Measurements from ENCODE around the gene ZNF526. TPM values are rescaled to one million over a fixed set of nuclear protein-coding genes. Genes with fewer than 3 reads are reported as not detected.

ZNF526 gene
- total RNA-seq, 2 donors from 2014 or later = 13.2 to 14.5 TPM

- ATAC-seq (peak; percentile 23 to 24), DNase-seq (ENCODE audit: low spot score in 2 of 2) (no peak)
- Mint-ChIP-seq H3K27ac (peak overlapping the region; percentile 60 to 80), H3K9me3 (peaks cover 0 to 8% of the 10 kb centered on the region in 2 donors), H3K36me3 (peaks cover 8 to 24% of the 10 kb centered on the region in 2 donors)
Measured at GRCh38 chr19:42191330-42191729, 28.8 kb upstream of the ZNF526 start.

DNA sequence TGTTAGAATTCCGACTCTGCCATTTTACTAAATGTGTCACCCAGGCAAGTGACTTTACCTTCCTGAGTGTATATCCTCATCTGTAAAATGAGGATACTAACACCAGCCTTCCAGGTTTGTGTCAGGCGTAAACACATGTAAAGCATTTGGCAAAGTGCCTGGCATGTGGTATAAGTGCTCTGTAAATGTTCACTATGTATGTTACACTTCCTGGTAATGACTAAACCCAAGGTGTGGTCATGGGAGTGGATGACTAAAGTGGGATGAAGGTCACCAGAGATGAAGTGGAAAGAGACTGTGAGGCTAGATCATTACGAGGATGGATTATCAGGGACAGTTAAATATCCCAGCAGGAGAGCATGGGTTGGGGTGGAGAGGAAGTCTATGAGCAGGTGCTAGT, 28.3 kb upstream of the ZNF526 start:
- Mint-ChIP-seq H3K36me3 (peaks cover 8 to 28% of the 10 kb centered on the region in 2 donors), H3K9me3 (peaks cover 0 to 8% of the 10 kb centered on the region in 2 donors), H3K27ac (peak overlapping the region; percentile 0 to 60)
- ATAC-seq = peak; percentile 90 to 94
- peak in 1 of 2 donors; percentile 53 for DNase-seq (ENCODE audit: low spot score in 2 of 2)

DNA sequence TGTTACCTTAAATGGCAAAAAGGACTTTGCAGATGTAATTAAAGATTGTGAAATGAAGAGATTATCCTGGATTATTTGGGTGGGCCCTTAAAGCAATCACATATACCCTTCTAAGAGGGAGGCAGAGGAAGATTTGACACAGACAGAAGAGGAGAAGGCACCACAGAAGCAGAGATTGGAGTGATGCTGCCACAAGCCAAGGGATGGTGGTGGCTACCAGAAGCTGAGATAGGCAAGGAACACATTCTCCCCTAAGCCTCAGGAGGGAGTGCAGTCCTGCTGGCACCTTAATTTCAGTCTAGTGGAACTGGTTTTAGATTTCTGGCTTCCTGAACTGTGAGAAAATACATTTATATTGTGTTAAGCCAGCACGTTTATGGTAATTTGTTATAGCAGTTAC, 26.8 kb upstream of the ZNF526 start:
- Mint-ChIP-seq H3K9me3 (peaks cover 0 to 8% of the 10 kb centered on the region in 2 donors), H3K36me3 (peaks cover 8 to 28% of the 10 kb centered on the region in 2 donors), H3K27ac (peak overlapping the region; percentile 6 to 34)
- DNase-seq (ENCODE audit: low spot score in 2 of 2) (no peak), ATAC-seq (no peak)

DNA sequence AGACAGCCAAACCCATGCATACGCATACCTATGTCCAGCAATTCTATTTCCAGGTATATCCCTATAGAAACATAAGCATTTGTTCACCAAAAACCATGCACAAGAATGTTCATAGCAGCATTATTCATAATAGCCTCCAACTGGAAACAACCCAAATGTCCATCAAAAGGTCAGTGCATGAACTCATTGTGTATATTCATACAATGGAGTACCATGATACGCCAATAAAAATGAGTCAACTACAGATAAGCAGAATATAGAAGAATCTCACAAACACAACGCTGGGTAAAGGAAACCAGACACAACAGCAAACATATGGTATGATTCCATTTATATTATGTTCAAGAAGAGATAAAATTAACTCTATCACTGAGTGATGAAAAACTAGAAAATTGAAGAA, 26.4 kb upstream of the ZNF526 start:
- DNase-seq (ENCODE audit: low spot score in 2 of 2) = no peak
- peaks cover 10 to 31% of the 10 kb centered on the region in 2 donors for H3K36me3 Mint-ChIP-seq
- peaks cover 0 to 8% of the 10 kb centered on the region in 2 donors for H3K9me3 Mint-ChIP-seq
- peak overlapping the region in 1 of 2 donors; percentile 34 for H3K27ac Mint-ChIP-seq
- ATAC-seq = no peak

GRCh38 chr19:42196011-42197001, 23.8 kb upstream of the ZNF526 start:
- DNase-seq (ENCODE audit: low spot score in 2 of 2) = no peak
- H3K27ac Mint-ChIP-seq = peak overlapping the region in 1 of 2 donors; percentile 1
- peaks cover 15 to 52% of the 10 kb centered on the region in 2 donors for H3K36me3 Mint-ChIP-seq
- peaks cover 0 to 8% of the 10 kb centered on the region in 2 donors for H3K9me3 Mint-ChIP-seq
- ATAC-seq = no peak

GRCh38 chr19:42197375-42197817, 22.7 kb upstream of the ZNF526 start:
- Mint-ChIP-seq H3K36me3 (peaks cover 19 to 63% of the 10 kb centered on the region in 2 donors), H3K9me3 (peaks cover 0 to 8% of the 10 kb centered on the region in 2 donors), H3K27ac (peak overlapping the region in 1 of 2 donors; percentile 1)
- DNase-seq (ENCODE audit: low spot score in 2 of 2) (no peak), ATAC-seq (no peak)

- peaks cover 21 to 64% of the 10 kb centered on the region in 2 donors for H3K36me3 Mint-ChIP-seq
- peak overlapping the region; percentile 67 to 95 for H3K27ac Mint-ChIP-seq
- DNase-seq (ENCODE audit: low spot score in 2 of 2) (peak; percentile 46 to 68), ATAC-seq (peak; percentile 40 to 60)
- peaks cover 0 to 5% of the 10 kb centered on the region in 2 donors for H3K9me3 Mint-ChIP-seq
Measured at GRCh38 chr19:42198676-42199439, 21.3 kb upstream of the ZNF526 start.

DNA sequence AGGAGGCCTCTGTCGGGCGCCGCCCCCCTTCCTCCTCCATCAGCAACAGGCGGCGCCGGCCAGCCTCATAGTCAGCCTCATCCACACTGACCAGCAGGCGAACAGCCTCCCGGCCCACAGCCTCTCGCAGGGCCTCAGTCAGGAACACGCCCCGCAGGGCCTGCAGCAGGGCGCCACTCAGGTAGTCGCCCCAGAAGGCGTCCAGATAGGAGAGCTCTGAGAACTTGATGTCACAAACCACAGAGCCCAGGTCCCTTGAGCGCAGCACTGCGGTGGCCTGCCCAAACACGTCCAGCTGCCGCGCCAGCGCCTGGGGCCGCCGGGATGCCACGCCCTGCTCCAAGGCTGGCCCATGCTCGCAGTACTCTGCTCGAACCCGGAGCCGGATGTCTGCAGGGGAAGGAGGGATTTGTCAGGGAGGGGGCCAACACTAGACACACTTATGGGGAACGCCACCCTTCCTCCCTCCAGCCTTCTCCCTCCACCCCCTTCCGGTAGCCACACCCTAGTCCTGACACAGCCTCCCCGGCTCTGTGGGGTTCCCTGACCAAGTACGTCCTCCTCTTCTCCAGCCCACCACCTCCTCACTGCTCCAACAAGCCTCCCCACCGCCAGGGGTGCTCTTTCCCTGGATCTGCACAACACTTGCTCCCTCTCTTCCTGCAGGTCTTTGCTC, 20.5 kb upstream of the ZNF526 start:
- Mint-ChIP-seq H3K27ac (peak overlapping the region; percentile 67 to 95), H3K9me3 (no peaks in the 10 kb centered on the region), H3K36me3 (peaks cover 17 to 58% of the 10 kb centered on the region in 2 donors)
- DNase-seq (ENCODE audit: low spot score in 2 of 2) (peak; percentile 60 to 79), ATAC-seq (peak; percentile 72 to 76)

GRCh38 chr19:42200116-42200715, 19.9 kb upstream of the ZNF526 start:
- DNase-seq (ENCODE audit: low spot score in 2 of 2) = no peak
- ATAC-seq = no peak

DNA sequence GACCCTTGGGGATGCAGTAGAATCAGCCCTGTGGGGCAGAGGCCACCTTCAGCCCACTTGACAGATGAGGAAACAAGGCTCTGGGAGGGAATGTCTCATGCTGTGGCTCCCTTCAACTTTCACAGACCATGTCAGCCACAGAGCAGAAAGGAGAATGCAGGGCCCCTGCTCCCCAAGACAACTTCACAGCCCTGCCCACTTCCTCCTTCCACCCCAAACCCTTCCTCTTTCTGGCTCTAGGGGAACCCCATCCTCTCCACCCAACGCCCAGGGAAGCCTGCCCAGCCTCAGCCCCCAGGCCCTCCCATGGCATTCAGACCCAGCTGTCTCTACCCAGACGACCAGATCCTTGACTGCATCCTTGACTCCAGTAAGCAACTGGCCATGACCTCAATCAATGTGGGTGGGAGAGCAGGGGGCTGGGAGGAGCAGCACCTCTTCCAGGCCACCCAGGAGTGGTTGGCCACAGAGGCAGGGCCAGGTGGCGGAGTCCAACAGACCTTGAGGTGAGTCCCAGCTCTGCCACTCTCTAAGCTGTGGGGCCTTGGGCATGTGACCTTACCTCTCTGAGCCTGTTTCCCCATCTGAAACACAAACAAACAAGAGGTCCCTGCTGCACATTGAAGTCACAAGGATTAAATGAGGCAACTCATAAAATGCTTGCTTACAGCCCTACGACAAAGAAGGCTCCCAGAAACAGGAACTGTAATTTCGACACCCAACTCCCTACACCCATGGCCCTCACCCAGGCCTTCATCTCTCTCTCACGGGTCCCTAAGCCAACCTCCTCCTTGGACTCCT, 18.4 kb upstream of the ZNF526 start:
- H3K36me3 Mint-ChIP-seq = peaks cover 22 to 56% of the 10 kb centered on the region in 2 donors
- ATAC-seq (peak; percentile 56 to 70), DNase-seq (ENCODE audit: low spot score in 2 of 2) (peak in 1 of 2 donors; percentile 73)
- H3K27ac Mint-ChIP-seq = peak overlapping the region; percentile 67 to 90
- H3K9me3 Mint-ChIP-seq = no peaks in the 10 kb centered on the region

More at GRCh38 chr19:42200116-42200715, 19.9 kb upstream of the ZNF526 start:
- H3K9me3 Mint-ChIP-seq = no peaks in the 10 kb centered on the region
- H3K36me3 Mint-ChIP-seq = peaks cover 17 to 58% of the 10 kb centered on the region in 2 donors
- peak overlapping the region; percentile 67 to 95 for H3K27ac Mint-ChIP-seq

- Mint-ChIP-seq H3K36me3 (peaks cover 22 to 55% of the 10 kb centered on the region in 2 donors), H3K27ac (peak overlapping the region; percentile 67 to 90), H3K9me3 (no peaks in the 10 kb centered on the region)
- ATAC-seq = no peak
- no peak for DNase-seq (ENCODE audit: low spot score in 2 of 2)
Measured at GRCh38 chr19:42202290-42202880, 17.7 kb upstream of the ZNF526 start.

GRCh38 chr19:42203700-42204099, 16.4 kb upstream of the ZNF526 start:
- Mint-ChIP-seq H3K27ac (peak overlapping the region in 1 of 2 donors; percentile 67), H3K36me3 (peaks cover 25 to 58% of the 10 kb centered on the region in 2 donors), H3K9me3 (no peaks in the 10 kb centered on the region)
- ATAC-seq (no peak), DNase-seq (ENCODE audit: low spot score in 2 of 2) (no peak)

DNA sequence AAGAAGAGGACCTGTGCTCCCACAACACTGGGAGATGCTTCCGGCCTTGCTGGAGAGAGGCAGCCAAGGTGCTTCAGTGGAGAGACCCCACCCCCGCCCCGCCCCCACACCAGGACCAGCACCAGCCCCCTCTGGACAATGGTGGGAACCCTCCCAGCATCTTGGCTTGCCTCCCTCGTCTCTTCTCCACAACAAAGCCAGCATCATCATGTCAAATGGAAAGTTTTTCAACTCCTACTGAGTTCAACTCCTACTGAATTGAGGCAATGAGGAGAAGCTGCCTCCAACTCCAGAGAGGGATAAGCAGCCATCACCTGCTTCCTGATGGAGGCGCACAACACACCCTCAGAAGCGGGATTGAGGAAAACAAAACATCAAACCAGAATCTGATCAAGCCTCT, 15.4 kb upstream of the ZNF526 start:
- DNase-seq (ENCODE audit: low spot score in 2 of 2) (no peak), ATAC-seq (no peak)
- Mint-ChIP-seq H3K9me3 (no peaks in the 10 kb centered on the region), H3K27ac (peak overlapping the region; percentile 24 to 78), H3K36me3 (peaks cover 27 to 51% of the 10 kb centered on the region in 2 donors)

DNA sequence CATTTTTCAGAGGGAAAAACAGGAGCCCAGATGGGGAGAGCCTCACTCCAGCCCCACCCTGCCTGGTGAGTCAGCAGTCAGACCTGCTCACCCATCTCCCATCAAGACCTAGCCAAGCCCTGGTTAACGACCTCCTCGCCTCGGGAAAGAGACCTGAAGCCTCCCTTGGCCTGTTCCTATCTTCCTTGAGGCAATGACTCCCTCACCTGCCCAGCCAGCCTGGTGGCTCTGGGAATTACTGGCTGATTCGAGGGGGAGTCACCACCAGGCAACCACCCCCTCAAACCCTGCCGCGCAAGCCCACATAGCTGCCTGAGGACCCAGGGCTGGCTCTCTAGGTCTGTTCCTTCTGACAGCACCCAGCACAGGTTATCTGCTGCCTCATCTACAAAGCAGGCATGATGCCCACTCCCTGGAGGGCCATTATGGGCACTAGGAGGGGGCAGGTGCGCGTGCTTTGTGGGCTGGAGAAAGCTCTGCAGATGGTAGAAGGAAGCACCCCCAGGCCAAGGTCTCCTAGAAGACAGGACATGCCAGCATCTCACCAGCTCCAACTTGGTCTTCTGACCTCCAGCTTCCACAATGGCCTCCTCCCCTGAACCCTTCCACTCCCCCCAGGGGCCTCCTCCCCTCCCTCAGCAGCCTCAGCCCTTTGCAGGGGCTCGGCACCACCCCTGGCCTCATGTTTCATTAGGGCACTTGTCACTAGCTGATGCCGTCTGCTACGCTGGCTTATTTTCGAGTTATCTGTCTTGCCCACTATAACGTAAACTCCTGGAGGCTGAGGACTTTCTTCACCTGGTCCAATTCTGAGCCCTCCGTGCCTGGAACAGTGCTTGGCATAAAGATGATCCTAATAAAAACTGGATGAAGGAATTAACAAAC, 13.0 kb upstream of the ZNF526 start:
- H3K36me3 Mint-ChIP-seq = peaks cover 26 to 35% of the 10 kb centered on the region in 2 donors

More for the DNA sequence above, 13.0 kb upstream of the ZNF526 start:
- Mint-ChIP-seq H3K27ac (peak overlapping the region; percentile 74 to 92), H3K9me3 (no peaks in the 10 kb centered on the region)
- ATAC-seq = no peak
- DNase-seq (ENCODE audit: low spot score in 2 of 2) = no peak

Data from activated naive CD4-positive, alpha-beta T cell treated with anti-CD3 and anti-CD28 coated beads, Interleukin-2, amount 50 U/mL, for 72 hours (primary cell).